GM12891 (cell line): ENCODE measurements around the gene PISD. TPM values are rescaled to one million over a fixed set of nuclear protein-coding genes. Genes with fewer than 3 reads are reported as not detected.
A peak's percentile ranks its signal among the peaks of the same experiment; 100 is the strongest.
"Not testable (repeated sequence)": the region's sequence is repeated elsewhere in the genome, so short reads cannot be mapped to it uniquely, and the experiment has no call there.

ENCODE experiments used
- DNase-seq: peaks from one replicate; pipeline ENCODE4 v3.0.0; 2011; ENCODE audit warnings: low spot score; ENCODE audit not compliant: insufficient read length
- FAIRE-seq: peaks from 2 replicates; lab custom pipeline; 2011; peaks lifted over from hg19 to GRCh38; lab: Jason Lieb, UNC
- PAX5 ChIP-seq: IDR thresholded peaks from 2 replicates; pipeline ENCODE4 v1.6.1; 2011; ENCODE audit warnings: low read length, moderate library complexity, mild to moderate bottlenecking; ENCODE audit not compliant: insufficient read depth, severe bottlenecking
- POLR2A ChIP-seq: IDR thresholded peaks from 2 replicates; pipeline ENCODE4 v1.6.1; 2011; ENCODE audit warnings: low read depth, low read length, control low read depth
- POLR2AphosphoS5 ChIP-seq: IDR thresholded peaks from 2 replicates; pipeline ENCODE4 v1.6.1; 2011; ENCODE audit warnings: low read depth, low read length, control low read depth
- POU2F2 ChIP-seq: IDR thresholded peaks from 2 replicates; pipeline ENCODE4 v1.6.1; 2011; ENCODE audit warnings: low read depth, mild to moderate bottlenecking, control low read depth, low read length, moderate library complexity
- SPI1 ChIP-seq: IDR thresholded peaks from 2 replicates; pipeline ENCODE4 v1.6.1; 2011; ENCODE audit warnings: low read depth, low read length, control low read depth
- TAF1 ChIP-seq: IDR thresholded peaks from 2 replicates; pipeline ENCODE4 v1.6.1; 2011; ENCODE audit warnings: low read depth, low read length, control low read depth
- polyA plus RNA-seq: library from polyadenylated mRNA; unstranded; fragments of >200 nt; gene quantifications from one replicate; pipeline ENCODE4 v1.2.1, GENCODE V29; 2012; ENCODE audit warnings: low read depth, missing spikeins, inconsistent platforms; ENCODE audit not compliant: missing spikeins

The PISD gene
- 29.0 TPM for polyA plus RNA-seq

DNA sequence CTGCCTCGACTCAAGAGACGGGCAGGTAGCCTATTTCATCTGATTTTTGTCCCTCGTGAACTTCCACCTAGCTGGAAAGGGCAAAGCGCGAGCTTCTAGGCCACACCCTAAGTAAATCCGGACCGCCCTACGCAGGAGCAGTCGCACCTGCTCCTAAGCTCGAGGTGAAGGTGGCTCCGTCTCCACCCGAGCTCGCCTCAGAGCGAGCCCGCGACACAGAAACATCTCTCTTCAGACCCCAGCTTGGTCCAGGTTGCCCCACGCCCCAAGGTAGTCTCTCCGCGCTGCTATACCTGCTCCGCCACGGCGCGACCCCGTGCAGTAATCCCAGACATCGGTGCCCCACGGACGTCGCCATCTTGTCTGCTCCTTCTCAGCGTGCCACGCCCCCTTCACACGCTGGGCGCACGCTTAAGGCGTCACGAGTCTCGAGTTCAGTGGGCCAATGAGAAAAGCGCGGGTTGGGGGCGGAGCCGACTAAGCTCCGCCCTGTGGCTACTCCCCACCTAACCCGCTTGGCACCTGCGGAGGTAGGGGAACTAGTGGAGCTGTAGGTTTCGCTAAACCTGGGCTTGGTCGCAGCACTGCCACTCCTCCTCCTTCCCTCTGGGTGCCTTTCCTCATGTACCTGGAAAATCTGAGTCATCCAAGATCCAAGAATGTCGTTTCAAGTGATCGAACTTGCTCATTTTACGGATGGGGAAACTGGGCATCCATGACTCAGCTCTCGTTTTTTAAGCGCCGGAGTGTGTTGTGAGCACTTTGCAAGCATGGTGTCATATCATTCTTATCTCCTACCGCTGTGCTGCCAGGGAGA lies at the start of gene PISD:
Gene PISD, minus strand, starts transcription at position 365 of the 817 bp plus-strand sequence. Its CDS starts 7 bp downstream, at position 358.
- FAIRE-seq (peak; percentile 99), DNase-seq (peak; percentile 94)
- TF ChIP-seq POU2F2, result peak; percentile 46; the same call in 1 of the 2 replicates
- TF ChIP-seq TAF1, result peak; percentile 91
- peak; percentile 64 for TF ChIP-seq PAX5
- peak; percentile 86 for TF ChIP-seq POLR2AphosphoS5
- TF ChIP-seq POLR2A, result peak; percentile 92
- no peak for TF ChIP-seq SPI1

- not testable (repeated sequence) for DNase-seq, FAIRE-seq
Observed at GRCh38 chr22:31711226-31711625, 49.2 kb upstream of the PISD start.

DNA sequence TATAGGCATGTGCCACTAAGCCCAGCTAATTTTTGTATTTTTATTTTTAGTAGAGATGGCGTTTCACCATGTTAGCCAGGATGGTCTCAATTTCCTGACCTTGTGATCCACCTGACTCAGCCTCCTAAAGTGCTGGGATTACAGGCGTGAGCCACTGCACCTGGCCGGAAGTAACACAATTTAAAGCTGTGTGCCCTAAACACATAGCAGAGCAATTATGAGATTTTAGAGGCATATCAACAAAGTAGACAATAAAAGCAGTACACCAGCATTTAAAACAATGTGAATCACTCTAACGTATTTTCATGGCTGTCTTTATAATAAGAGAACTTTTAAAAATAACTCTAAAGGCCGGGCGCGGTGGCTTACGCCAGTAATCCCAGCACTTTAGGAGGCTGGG lies 45.5 kb upstream of the PISD start:
- DNase-seq (no peak), FAIRE-seq (no peak)
- TF ChIP-seq POLR2AphosphoS5, result no peak
- no peak for TF ChIP-seq TAF1
- TF ChIP-seq SPI1, result no peak
- no peak for TF ChIP-seq POLR2A
- no peak for TF ChIP-seq PAX5
- no peak for TF ChIP-seq POU2F2

DNA sequence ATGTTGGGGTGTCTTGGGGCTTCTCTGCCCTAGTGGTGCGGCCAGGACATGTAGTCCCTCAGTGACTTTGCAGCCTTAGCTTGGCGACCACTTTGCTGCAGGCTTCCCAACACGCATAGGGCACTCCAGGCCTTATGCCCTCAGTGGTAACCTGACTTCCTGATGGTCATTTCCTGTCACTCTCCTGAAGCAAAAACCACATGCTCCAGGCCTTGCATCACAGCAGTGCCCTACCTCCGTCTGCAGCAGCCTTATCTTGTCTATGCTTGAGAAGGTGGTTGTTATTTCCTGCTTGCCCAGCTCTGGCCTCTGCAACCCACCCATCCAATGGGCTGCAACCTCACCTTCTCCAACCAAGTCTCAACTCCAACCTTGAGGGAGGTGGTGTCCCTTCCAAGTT lies 33.4 kb upstream of the PISD start:
- DNase-seq (no peak), FAIRE-seq (no peak)
- TF ChIP-seq SPI1, result no peak
- TF ChIP-seq PAX5, result no peak
- TF ChIP-seq POU2F2, result no peak
- no peak for TF ChIP-seq POLR2A
- no peak for TF ChIP-seq POLR2AphosphoS5
- TF ChIP-seq TAF1, result no peak

DNA sequence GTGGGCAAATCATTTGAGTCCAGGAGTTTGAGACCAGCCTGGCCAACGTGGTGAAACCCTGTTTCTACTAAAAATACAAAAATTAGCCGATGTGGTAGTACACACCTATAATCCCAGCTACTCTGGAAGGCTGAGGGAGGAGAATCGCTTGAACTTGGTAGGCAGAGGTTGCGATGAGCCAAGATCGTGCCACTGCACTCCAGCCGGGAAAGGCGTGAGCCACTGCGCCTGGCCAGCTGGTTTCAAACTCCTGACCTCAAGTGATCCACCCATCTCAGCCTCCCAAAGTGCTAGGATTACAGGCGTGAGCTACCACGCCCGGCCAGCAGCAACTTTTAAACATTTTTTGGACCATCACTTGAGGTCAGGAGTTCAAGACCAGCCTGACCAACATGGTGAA lies 32.0 kb upstream of the PISD start:
- not testable (repeated sequence) for DNase-seq, FAIRE-seq

GRCh38 chr22:31692186-31692886 lies 30.3 kb upstream of the PISD start:
- TF ChIP-seq SPI1 (peak; percentile 61), TAF1 (no peak)
- no peak for DNase-seq
- FAIRE-seq, result no peak

GRCh38 chr22:31691408-31691807 lies 29.4 kb upstream of the PISD start:
- DNase-seq, result no peak
- FAIRE-seq, result no peak
- TF ChIP-seq POLR2A, result no peak
- no peak for TF ChIP-seq POU2F2
- no peak for TF ChIP-seq PAX5
- no peak for TF ChIP-seq POLR2AphosphoS5
- no peak for TF ChIP-seq TAF1
- no peak for TF ChIP-seq SPI1

- FAIRE-seq (no peak), DNase-seq (no peak)
- TF ChIP-seq POLR2AphosphoS5 (no peak), POLR2A (no peak)
Observed at GRCh38 chr22:31683181-31684105, 21.4 kb upstream of the PISD start.

GRCh38 chr22:31682751-31683150 lies 20.7 kb upstream of the PISD start:
- FAIRE-seq (no peak), DNase-seq (no peak)
- TF ChIP-seq PAX5, result no peak
- TF ChIP-seq SPI1, result no peak
- TF ChIP-seq POLR2AphosphoS5, result no peak
- TF ChIP-seq POLR2A, result no peak
- no peak for TF ChIP-seq TAF1
